H1 (cell line): ENCODE data around the gene LAMA3. TPM values are rescaled to one million over a fixed set of nuclear protein-coding genes. Genes with fewer than 3 reads are reported as not detected.

Experiments used
- CTCF ChIA-PET: fragments of 300-600 bp; sonication (Branson Sonifier 250); formaldehyde crosslinking; loops from one replicate; lab custom pipeline; 2021; ENCODE audit not compliant: partially characterized antibody; lab: Charles Lee
- POLR2A ChIA-PET: fragments of 300-600 bp; sonication (Branson Sonifier 250); formaldehyde crosslinking; loops from one replicate; lab custom pipeline; 2021; ENCODE audit warnings: inconsistent platforms; ENCODE audit not compliant: partially characterized antibody; lab: Charles Lee
- DNase-seq, 2 experiments: peaks; one replicate each; pipeline versions ENCODE4 v3.0.0 to v3.0.0-alpha.2; 2010 to 2022; ENCODE audit warnings: low spot score in 2 of 2, low read depth in 1 of 2, mixed read lengths in 1 of 2
- FAIRE-seq: peaks from 2 replicates; lab custom pipeline; 2011; peaks lifted over from hg19 to GRCh38; lab: Jason Lieb, UNC
- H2AFZ ChIP-seq: 2 replicates; pipeline ENCODE4 v1.8.1; 2012; ENCODE audit warnings: low read length, inconsistent platforms
- H2AK5ac ChIP-seq: 2 replicates; pipeline ENCODE4 v1.6.1; 2013; ENCODE audit warnings: low read depth, low read length
- H2BK120ac ChIP-seq: replicated peaks from 2 replicates; pipeline ENCODE3; 2013; ENCODE audit warnings: low read depth, low read length, inconsistent platforms
- H2BK12ac ChIP-seq: 2 replicates; pipeline ENCODE4 v1.6.1; 2013; ENCODE audit warnings: low read depth, low read length
- H2BK15ac ChIP-seq: 2 replicates; pipeline ENCODE4 v1.6.1; 2013; ENCODE audit warnings: low read length
- H2BK20ac ChIP-seq: 2 replicates; pipeline ENCODE4 v1.6.1; 2013; ENCODE audit warnings: low read length
- H2BK5ac ChIP-seq: 2 replicates; pipeline ENCODE4 v1.6.1; 2013; ENCODE audit warnings: low read depth, low read length
- H3K14ac ChIP-seq: 2 replicates; pipeline ENCODE4 v1.6.1; 2013; ENCODE audit warnings: inconsistent platforms; ENCODE audit not compliant: insufficient read length
- H3K18ac ChIP-seq: 2 replicates; pipeline ENCODE4 v1.6.1; 2013; ENCODE audit warnings: low read length; ENCODE audit errors: extremely low read depth
- H3K23ac ChIP-seq: 2 replicates; pipeline ENCODE4 v1.6.1; 2013; ENCODE audit warnings: inconsistent platforms; ENCODE audit not compliant: insufficient read length
- H3K23me2 ChIP-seq: 2 replicates; pipeline ENCODE4 v1.6.1; 2013; ENCODE audit warnings: low read depth, low read length
- H3K27ac ChIP-seq: 2 replicates; pipeline ENCODE4 v1.6.1; 2011; ENCODE audit warnings: low read depth, low read length, inconsistent platforms
- H3K27me3 ChIP-seq, 4 experiments: replicated peaks in 1 of 4; 1 replicate in 1 of 4; 2 replicates in 3 of 4; pipeline versions ENCODE4 v1.6.1 to v1.8.1; 2011 to 2013; ENCODE audit warnings: low read length in 3 of 4, mild to moderate bottlenecking in 3 of 4, inconsistent platforms in 2 of 4, mixed read lengths in 2 of 4, moderate library complexity in 1 of 4; ENCODE audit not compliant: control insufficient read depth in 3 of 4, insufficient read depth in 3 of 4; ENCODE audit errors: extremely low read depth in 1 of 4
- H3K36me3 ChIP-seq, 4 experiments: 2 replicates each; pipeline versions ENCODE4 v1.6.1 to v1.8.1; 2011 to 2013; ENCODE audit warnings: mild to moderate bottlenecking in 4 of 4, low read length in 3 of 4, moderate library complexity in 2 of 4, control low read depth in 1 of 4, inconsistent platforms in 1 of 4; ENCODE audit not compliant: insufficient read depth in 4 of 4, control insufficient read depth in 2 of 4
- H3K4ac ChIP-seq: replicated peaks from 2 replicates; pipeline ENCODE3; 2013; ENCODE audit warnings: low read length, low read depth, mixed read lengths, inconsistent platforms; ENCODE audit not compliant: insufficient read length
- H3K4me1 ChIP-seq, 4 experiments: replicated peaks in 1 of 4; 1 replicate in 1 of 4; 2 replicates in 3 of 4; pipeline versions ENCODE4 v1.6.1 to v1.8.1; 2011 to 2013; ENCODE audit warnings: low read length in 3 of 4, inconsistent platforms in 2 of 4, mixed read lengths in 1 of 4; ENCODE audit not compliant: insufficient read depth in 4 of 4, control insufficient read depth in 3 of 4
- H3K4me2 ChIP-seq, 2 experiments: 2 replicates each; pipeline versions ENCODE4 v1.6.1 to v1.8.1; 2011 to 2013; ENCODE audit warnings: low read depth in 2 of 2, low read length in 2 of 2, control low read depth in 1 of 2, inconsistent platforms in 1 of 2, mild to moderate bottlenecking in 1 of 2; ENCODE audit not compliant: insufficient read depth in 1 of 2
- H3K4me3 ChIP-seq, 4 experiments: fragments of 200-600, 300-600 bp in 1 of 4; sonication (generic), shearing (Covaris generic), sonication (Bioruptor Twin) in 1 of 4; 2 replicates each; pipeline versions ENCODE4 v1.5.1 to v1.8.1; 2011 to 2016; ENCODE audit warnings: low read length in 4 of 4, low read depth in 3 of 4, control low read depth in 2 of 4, inconsistent platforms in 2 of 4, mild to moderate bottlenecking in 2 of 4, mixed read lengths in 1 of 4, moderate library complexity in 1 of 4; ENCODE audit not compliant: insufficient read depth in 2 of 4; ENCODE audit errors: extremely low read depth in 1 of 4
- H3K56ac ChIP-seq: replicated peaks from 2 replicates; pipeline ENCODE3; 2013; ENCODE audit warnings: low read depth, mild to moderate bottlenecking, mixed read lengths, low read length, inconsistent platforms; ENCODE audit not compliant: insufficient read length
- H3K79me1 ChIP-seq: 2 replicates; pipeline ENCODE4 v1.6.1; 2013; ENCODE audit warnings: low read depth, low read length, control low read depth
- H3K79me2 ChIP-seq, 2 experiments: 2 replicates each; pipeline versions ENCODE4 v1.6.1 to v1.8.1; 2012 to 2013; ENCODE audit warnings: low read length in 2 of 2, mild to moderate bottlenecking in 2 of 2, inconsistent platforms in 1 of 2; ENCODE audit not compliant: insufficient read depth in 2 of 2, control insufficient read depth in 1 of 2
- H3K9ac ChIP-seq, 4 experiments: replicated peaks in 1 of 4; 1 replicate in 1 of 4; 2 replicates in 3 of 4; pipeline versions ENCODE4 v1.6.1 to v1.8.1; 2011 to 2013; ENCODE audit warnings: low read depth in 3 of 4, low read length in 3 of 4, control low read depth in 2 of 4, mild to moderate bottlenecking in 2 of 4, moderate library complexity in 2 of 4, inconsistent platforms in 1 of 4; ENCODE audit errors: extremely low read depth in 1 of 4
- H3K9me3 ChIP-seq, 2 experiments: 2 replicates each; pipeline versions ENCODE4 v1.6.1 to v1.8.1; 2012 to 2013; ENCODE audit warnings: mild to moderate bottlenecking in 2 of 2, moderate library complexity in 2 of 2, control low read depth in 1 of 2, inconsistent platforms in 1 of 2, low read depth in 1 of 2, low read length in 1 of 2, mixed read lengths in 1 of 2; ENCODE audit not compliant: insufficient read depth in 2 of 2
- H4K20me1 ChIP-seq, 2 experiments: replicated peaks in 1 of 2; 2 replicates each; pipeline versions ENCODE3 to v1.8.1; 2011 to 2013; ENCODE audit warnings: inconsistent platforms in 2 of 2, low read length in 2 of 2, mild to moderate bottlenecking in 1 of 2; ENCODE audit not compliant: insufficient read depth in 2 of 2, control insufficient read depth in 1 of 2
- H4K5ac ChIP-seq: 2 replicates; pipeline ENCODE4 v1.6.1; 2013; ENCODE audit warnings: low read length, low read depth, mixed read lengths, inconsistent platforms; ENCODE audit not compliant: insufficient read length
- H4K8ac ChIP-seq: 2 replicates; pipeline ENCODE4 v1.8.0; 2013; ENCODE audit warnings: mild to moderate bottlenecking, moderate library complexity, low read length, inconsistent platforms; ENCODE audit not compliant: insufficient read depth; ENCODE audit errors: extremely low read depth
- H4K91ac ChIP-seq: replicated peaks from 2 replicates; pipeline ENCODE3; 2013; ENCODE audit warnings: low read length, mixed read lengths, inconsistent platforms; ENCODE audit not compliant: insufficient read length
- EZH2 ChIP-seq: fragments of 200-600 bp; sonication (generic); IDR thresholded peaks from 2 replicates; pipeline ENCODE4 v1.7.1; 2012; ENCODE audit warnings: low read depth, mild to moderate bottlenecking, moderate library complexity, low read length, inconsistent platforms; ENCODE audit not compliant: severe bottlenecking
- JUND ChIP-seq: IDR thresholded peaks from 2 replicates; pipeline ENCODE4 v1.6.1; 2011; ENCODE audit warnings: mild to moderate bottlenecking, improper control_type of control experiment, low read length
- TEAD4 ChIP-seq: IDR thresholded peaks from 2 replicates; pipeline ENCODE4 v1.6.1; 2012; ENCODE audit warnings: low read depth, low read length, inconsistent platforms, mixed read lengths
- WGBS, 2 experiments: shearing (Covaris generic) in 1 of 2; methylation state at CpG; one replicate each; pipeline versions ENCODE4 v1.1.6 to v1.1.7; 2013 to 2015; ENCODE audit warnings: low lambda C conversion rate in 2 of 2, mixed read lengths in 2 of 2, inconsistent platforms in 1 of 2, low coverage in 1 of 2, missing lambda C conversion rate in 1 of 2; ENCODE audit not compliant: insufficient replicate concordance in 2 of 2, insufficient coverage in 1 of 2, insufficient read length in 1 of 2; ENCODE audit errors: extremely low coverage in 1 of 2, missing lambda C conversion rate in 1 of 2; 5-methylcytosine and 5-hydroxymethylcytosine counted together
- polyA plus RNA-seq, 7 experiments: library from polyadenylated mRNA; depleted of rRNA in 3 of 7; stranded (reverse) in 5 of 7; unstranded in 2 of 7; fragments of >200 nt in 5 of 7; fragments of 200-250 nt in 2 of 7; gene quantifications; 1 replicate in 5 of 7; 2 replicates in 1 of 7; 4 replicates in 1 of 7; pipeline versions ENCODE4 v1.2.1 to v1.2.3, GENCODE V29; 2011 to 2013; ENCODE audit warnings: missing spikeins in 2 of 7, mixed read lengths in 2 of 7
- total RNA-seq: library from RNA; stranded (reverse); fragmentation: NEBNext Ultra II Directional; extraction: Animal tissue kit (Norgen Biotek cat#: 25700); gene quantifications from 2 replicates; pipeline ENCODE4 v1.2.1, GENCODE V29; 2021

Gene LAMA3
- total and polyA plus RNA-seq, 2 of the 8 experiments (the other 6 are each of a cell fraction or from before 2014, with no cell fraction given) = 0.76 to 5.0 TPM

- Histone ChIP-seq H3K27ac (no peak overlapping the region), H3K79me2 (no peaks in the 10 kb centered on the region), H2AK5ac (no peak overlapping the region), H3K14ac (no peak overlapping the region), H4K8ac (no peak overlapping the region), H3K36me3 (no peaks in the 10 kb centered on the region), H3K4me3 (no peak overlapping the region), H3K23me2 (no peaks in the 10 kb centered on the region), H3K18ac (no peak overlapping the region), H3K4me1 (peaks cover 0 to 9% (median 6%) of the 10 kb centered on the region in 4 experiments; a peak in 3 of 7 replicates), H3K9me3 (no peaks in the 10 kb centered on the region), H2BK120ac (no peak overlapping the region), H2AFZ (no peak overlapping the region), H2BK20ac (no peak overlapping the region), H4K91ac (no peak overlapping the region), H3K4me2 (no peak overlapping the region), H4K20me1 (no peaks in the 10 kb centered on the region), H3K9ac (no peak overlapping the region), H3K79me1 (no peaks in the 10 kb centered on the region), H2BK5ac (no peak overlapping the region), H2BK12ac (no peak overlapping the region; the same call in 1 of the 2 replicates), H3K4ac (no peak overlapping the region), H2BK15ac (no peak overlapping the region), H3K23ac (no peak overlapping the region), H4K5ac (no peak overlapping the region), H3K56ac (no peak overlapping the region), H3K27me3 (no peaks in the 10 kb centered on the region)
- no peak for DNase-seq
- CTCF ChIA-PET = no interaction called here
- POLR2A ChIA-PET = interaction anchor here (0.7 kb wide), 1 partner anchor 316 kb away, joined by 3 read pairs; the partner anchor contains the start of gene CABYR
- TF ChIP-seq EZH2 = no peak
- peak; percentile 82 for TF ChIP-seq TEAD4
- TF ChIP-seq JUND = peak; percentile 48; the same call in 1 of the 2 replicates
- peak; percentile 42 for FAIRE-seq
- WGBS, 2 experiments = 76% methylated on average over 10 of the region's 10 CpGs; no CpG with 5 or more reads in 1 of the 2 experiments
These were observed 133.5 kb downstream of the LAMA3 start for GRCh38 chr18:23822590-23823385.
